PC-3 (cell line): ENCODE measurements around the gene ATP1B3. TPM values are rescaled to one million over a fixed set of nuclear protein-coding genes. Genes with fewer than 3 reads are reported as not detected.

Experiments
- ATAC-seq: fragments of 200-7000 bp; cut with Tn5 transposase; 2 replicates; pipeline ENCODE4 v1.9.1; 2020; ENCODE audit warnings: mild to moderate bottlenecking, moderate library complexity
- BruUV-seq: library from RNA; stranded (reverse); fragments of 400-500 nt; replicated peaks from 2 replicates; lab custom pipeline; 2021; lab: Mats Ljungman, UMichigan
- CTCF ChIA-PET: fragments of 300-600 bp; sonication (Branson Sonifier 250); formaldehyde crosslinking; loops from one replicate; lab custom pipeline; 2022; ENCODE audit warnings: antibody characterized with exemption; lab: Charles Lee
- POLR2A ChIA-PET: fragments of 300-600 bp; sonication (Branson Sonifier 250); formaldehyde crosslinking; loops from one replicate; lab custom pipeline; 2022; ENCODE audit warnings: antibody characterized with exemption; ENCODE audit not compliant: unreplicated experiment; lab: Charles Lee
- DNase-seq: peaks from one replicate; pipeline ENCODE4 v3.0.0-alpha.2; 2015
- H2AFZ ChIP-seq: fragments of 300-600 bp; sonication (generic); 2 replicates; pipeline ENCODE4 v1.6.0; 2016; ENCODE audit warnings: antibody characterized with exemption, low read length
- H3F3A ChIP-seq: fragments of 300-600 bp; sonication (generic); one replicate; pipeline ENCODE4 v1.6.0; 2017; ENCODE audit warnings: antibody characterized with exemption, low read length, control low read depth, mild to moderate bottlenecking; ENCODE audit not compliant: unreplicated experiment
- H3K27ac ChIP-seq: fragments of 300-600 bp; sonication (generic); 2 replicates; pipeline ENCODE4 v1.5.1; 2016; ENCODE audit warnings: mild to moderate bottlenecking, low read length
- H3K27me3 ChIP-seq: fragments of 300-600 bp; sonication (generic); 2 replicates; pipeline ENCODE4 v1.6.1; 2016; ENCODE audit warnings: low read length, mixed read lengths
- H3K36me3 ChIP-seq: fragments of 300-600 bp; sonication (generic); 2 replicates; pipeline ENCODE4 v1.6.1; 2016; ENCODE audit warnings: low read depth, mixed run types, low read length, mixed read lengths
- H3K4me1 ChIP-seq: fragments of 300-600 bp; sonication (generic); 2 replicates; pipeline ENCODE4 v1.5.1; 2016; ENCODE audit warnings: low read length; ENCODE audit not compliant: insufficient read depth
- H3K4me2 ChIP-seq: fragments of 300-600 bp; sonication (generic); 2 replicates; pipeline ENCODE4 v1.6.0; 2016; ENCODE audit warnings: low read length
- H3K4me3 ChIP-seq: fragments of 300-600 bp; sonication (generic); 2 replicates; pipeline ENCODE4 v1.5.1; 2016; ENCODE audit warnings: mild to moderate bottlenecking, low read length, mixed read lengths
- H3K79me2 ChIP-seq: fragments of 300-600 bp; sonication (generic); 2 replicates; pipeline ENCODE4 v1.6.1; 2017; ENCODE audit warnings: low read length, mixed read lengths
- H3K9ac ChIP-seq: fragments of 300-600 bp; sonication (generic); 2 replicates; pipeline ENCODE4 v1.6.0; 2016; ENCODE audit warnings: mild to moderate bottlenecking, low read length
- H3K9me2 ChIP-seq: fragments of 300-600 bp; sonication (generic); replicated peaks from 2 replicates; pipeline ENCODE4 v1.6.1; 2016; ENCODE audit warnings: mixed run types, low read length, mixed read lengths
- H3K9me3 ChIP-seq: fragments of 300-600 bp; sonication (generic); 2 replicates; pipeline ENCODE4 v1.6.1; 2016; ENCODE audit warnings: low read length, mixed read lengths
- H4K20me1 ChIP-seq: fragments of 300-600 bp; sonication (generic); 2 replicates; pipeline ENCODE4 v1.6.1; 2016; ENCODE audit warnings: low read length, mixed read lengths
- CTCF ChIP-seq: fragments of 300-600 bp; sonication (generic); conservative IDR thresholded peaks from 2 replicates; pipeline ENCODE4 v1.5.1; 2017; ENCODE audit warnings: antibody characterized with exemption, low read depth, mild to moderate bottlenecking, low read length
- EZH2 ChIP-seq: fragments of 300-600 bp; sonication (generic); IDR thresholded peaks from one replicate; pipeline ENCODE4 v1.6.1; 2017; ENCODE audit warnings: antibody characterized with exemption, mild to moderate bottlenecking, low read length; ENCODE audit not compliant: unreplicated experiment
- EZH2phosphoT487 ChIP-seq: fragments of 300-600 bp; sonication (generic); IDR thresholded peaks from 2 replicates; pipeline ENCODE4 v1.6.1; 2018; ENCODE audit warnings: mild to moderate bottlenecking, antibody characterized with exemption, low read length, borderline replicate concordance
- intact Hi-C: fragments of 100-400 bp; cut with micrococcal nuclease; formaldehyde crosslinking; loops from 2 replicates; pipeline ENCODE4 v1.9.0; 2023
- total RNA-seq: library from RNA; depleted of rRNA; stranded (reverse); fragments of >200 nt; gene quantifications from 2 replicates; pipeline ENCODE4 v1.2.3, GENCODE V29; 2014

Gene ATP1B3
- total RNA-seq, 1 experiment from 2014 or later = 20.6 TPM

- Histone ChIP-seq H4K20me1 (no peaks in the 10 kb centered on the region), H3K4me3 (no peak overlapping the region), H3K79me2 (no peaks in the 10 kb centered on the region), H3K4me1 (no peaks in the 10 kb centered on the region), H3K9ac (no peak overlapping the region), H3K36me3 (no peaks in the 10 kb centered on the region), H3K4me2 (no peak overlapping the region), H2AFZ (no peak overlapping the region), H3K27me3 (no peaks in the 10 kb centered on the region), H3K27ac (no peak overlapping the region), H3K9me2 (no peaks in the 10 kb centered on the region), H3K9me3 (no peaks in the 10 kb centered on the region), H3F3A (no peaks in the 10 kb centered on the region)
- ChIA-PET POLR2A (no interaction called here), CTCF (no interaction called here)
- TF ChIP-seq EZH2 = no peak
- TF ChIP-seq CTCF = no peak
- TF ChIP-seq EZH2phosphoT487 = no peak
- intact Hi-C loops = no loop called here
- BruUV-seq = no TSS peak
- DNase-seq (no peak), ATAC-seq (no peak)
Observed at GRCh38 chr3:141930801-141931200, 54.4 kb downstream of the ATP1B3 start.

DNA sequence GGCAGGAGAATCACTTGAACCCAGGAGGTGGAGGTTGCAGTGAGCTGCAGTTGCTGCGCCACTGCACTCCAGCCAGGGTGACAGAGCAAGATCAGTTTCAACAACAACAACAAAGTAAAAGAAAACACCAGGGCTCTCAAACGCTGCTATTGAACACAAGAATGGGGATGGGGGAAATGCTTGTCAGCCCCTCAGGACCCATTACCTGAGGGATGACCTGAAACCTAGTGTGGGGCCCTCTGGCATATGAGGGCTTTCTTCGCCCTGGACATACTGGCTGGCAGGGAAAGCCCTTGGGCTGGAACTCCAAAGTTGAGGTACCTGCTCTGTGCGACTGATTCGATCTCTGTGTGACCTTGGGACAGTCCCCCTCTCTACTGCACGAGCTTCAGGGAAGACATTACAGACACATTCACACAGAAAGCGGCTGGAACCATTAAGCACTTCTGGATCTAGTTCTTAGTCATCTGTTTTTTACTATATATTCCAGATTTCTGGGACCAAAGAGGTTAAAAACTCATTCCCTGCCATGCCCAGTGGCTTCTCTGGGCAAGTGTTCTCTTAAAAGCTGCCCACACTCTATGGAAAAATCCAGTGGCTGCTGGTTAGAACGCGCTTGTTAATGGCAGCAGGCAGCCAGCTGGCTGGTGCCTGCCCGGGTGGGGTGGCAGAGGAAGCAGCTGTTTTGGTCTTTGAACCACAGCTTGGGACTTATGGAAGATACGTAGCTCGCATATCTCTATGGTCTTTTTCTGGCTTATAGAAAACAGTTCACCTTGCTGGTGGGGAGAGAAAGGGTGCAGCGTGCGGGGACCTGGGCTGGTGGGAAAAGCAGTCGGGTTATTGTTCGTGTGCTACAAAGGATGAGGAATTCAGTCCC, 57.2 kb downstream of the ATP1B3 start:
- CTCF ChIA-PET = no interaction called here

More for the DNA sequence above, 57.2 kb downstream of the ATP1B3 start:
- no peaks in the 10 kb centered on the region for H3K36me3 ChIP-seq
- H3K4me1 ChIP-seq = peaks cover 4% of the 10 kb centered on the region; the same call in 1 of the 2 replicates
- no peaks in the 10 kb centered on the region for H3F3A ChIP-seq
- no peaks in the 10 kb centered on the region for H3K27me3 ChIP-seq
- H3K9me2 ChIP-seq = no peaks in the 10 kb centered on the region
- no peaks in the 10 kb centered on the region for H3K9me3 ChIP-seq
- no TSS peak for BruUV-seq
- intact Hi-C loops = no loop called here
- no peak overlapping the region for H2AFZ ChIP-seq
- no peak overlapping the region for H3K27ac ChIP-seq
- TF ChIP-seq CTCF = no peak
- ATAC-seq = no peak
- H3K4me3 ChIP-seq = no peak overlapping the region
- H3K79me2 ChIP-seq = no peaks in the 10 kb centered on the region
- DNase-seq = no peak
- H3K4me2 ChIP-seq = no peak overlapping the region
- no peaks in the 10 kb centered on the region for H4K20me1 ChIP-seq
- POLR2A ChIA-PET = interaction anchor here (0.6 kb wide), 1 partner anchor 23 kb away, joined by 20 read pairs; no protein-coding TSS in a partner anchor
- no peak overlapping the region for H3K9ac ChIP-seq
